Caco-2 (cell line): ENCODE measurements around the gene TMEM132D. TPM values are rescaled to one million over a fixed set of nuclear protein-coding genes. Genes with fewer than 3 reads are reported as not detected.

Source experiments
- BruUV-seq: library from RNA; stranded (reverse); fragments of 400-500 nt; replicated peaks from 2 replicates; lab custom pipeline; 2021; lab: Mats Ljungman, UMichigan
- CTCF ChIA-PET: fragments of 300-600 bp; sonication (Branson Sonifier 250); formaldehyde crosslinking; loops from one replicate; lab custom pipeline; 2022; ENCODE audit warnings: antibody characterized with exemption; lab: Charles Lee
- POLR2A ChIA-PET: fragments of 300-600 bp; sonication (Branson Sonifier 250); formaldehyde crosslinking; loops from one replicate; lab custom pipeline; 2022; ENCODE audit warnings: antibody characterized with exemption; lab: Charles Lee
- DNase-seq, 2 experiments: peaks; one replicate each; pipeline versions ENCODE4 v3.0.0 to v3.0.0-alpha.2; 2020 to 2022
- H3K27me3 ChIP-seq: replicated peaks from 2 replicates; pipeline ENCODE4 v1.6.0; 2011; ENCODE audit warnings: low read length; ENCODE audit not compliant: control insufficient read depth, insufficient read depth
- H3K36me3 ChIP-seq: 2 replicates; pipeline ENCODE4 v1.5.1; 2011; ENCODE audit warnings: low read length; ENCODE audit not compliant: control insufficient read depth, insufficient read depth
- H3K4me1 ChIP-seq: fragments of 250-450 bp; sonication (Bioruptor Pico); 2 replicates; pipeline ENCODE4 v1.5.1; 2020; ENCODE audit warnings: mild to moderate bottlenecking
- H3K4me3 ChIP-seq: 2 replicates; pipeline ENCODE4 v1.5.1; 2011; ENCODE audit warnings: low read depth, mild to moderate bottlenecking, control low read depth, low read length
- H3K9me3 ChIP-seq: fragments of 250-450 bp; sonication (Bioruptor Pico); 2 replicates; pipeline ENCODE4 v1.5.1; 2020; ENCODE audit warnings: mild to moderate bottlenecking, moderate library complexity
- H3K27ac Mint-ChIP-seq: one replicate; pipeline ENCODE4 v1.8.0; 2022; ENCODE audit warnings: mixed read lengths; ENCODE audit not compliant: unreplicated experiment
- H3K27me3 Mint-ChIP-seq: one replicate; pipeline ENCODE4 v1.8.0; 2022; ENCODE audit warnings: mixed read lengths; ENCODE audit not compliant: insufficient read depth, unreplicated experiment
- H3K36me3 Mint-ChIP-seq: one replicate; pipeline ENCODE4 v1.8.0; 2022; ENCODE audit warnings: mild to moderate bottlenecking, mixed read lengths; ENCODE audit not compliant: insufficient read depth, unreplicated experiment
- H3K4me1 Mint-ChIP-seq: one replicate; pipeline ENCODE4 v1.8.0; 2022; ENCODE audit warnings: low read depth, mixed read lengths; ENCODE audit not compliant: unreplicated experiment
- H3K4me3 Mint-ChIP-seq: one replicate; pipeline ENCODE4 v1.8.0; 2022; ENCODE audit warnings: mild to moderate bottlenecking, moderate library complexity, mixed read lengths; ENCODE audit not compliant: unreplicated experiment
- H3K9me3 Mint-ChIP-seq: one replicate; pipeline ENCODE4 v1.8.0; 2022; ENCODE audit warnings: mixed read lengths; ENCODE audit not compliant: unreplicated experiment
- CTCF ChIP-seq, 2 experiments: fragments of 200-600 bp in 1 of 2; IDR thresholded peaks; 1 replicate in 1 of 2; 2 replicates in 1 of 2; pipeline versions ENCODE4 v1.5.1 to v1.8.0; 2011 to 2022; ENCODE audit warnings: antibody characterized with exemption in 1 of 2, control low read depth in 1 of 2, inconsistent platforms in 1 of 2, low read depth in 1 of 2, low read length in 1 of 2, mild to moderate bottlenecking in 1 of 2, moderate library complexity in 1 of 2; ENCODE audit not compliant: insufficient read depth in 1 of 2, severe bottlenecking in 1 of 2, unreplicated experiment in 1 of 2
- intact Hi-C: fragments of 100-400 bp; cut with micrococcal nuclease; formaldehyde crosslinking; loops from one replicate; pipeline ENCODE4 v1.10.0; 2022; ENCODE audit not compliant: unreplicated experiment
- total RNA-seq: library from RNA; stranded (reverse); gene quantifications from 2 replicates; pipeline ENCODE4 v1.2.3, GENCODE V29; 2022

The TMEM132D gene
- total RNA-seq, 1 experiment from 2014 or later, result not detected

DNA sequence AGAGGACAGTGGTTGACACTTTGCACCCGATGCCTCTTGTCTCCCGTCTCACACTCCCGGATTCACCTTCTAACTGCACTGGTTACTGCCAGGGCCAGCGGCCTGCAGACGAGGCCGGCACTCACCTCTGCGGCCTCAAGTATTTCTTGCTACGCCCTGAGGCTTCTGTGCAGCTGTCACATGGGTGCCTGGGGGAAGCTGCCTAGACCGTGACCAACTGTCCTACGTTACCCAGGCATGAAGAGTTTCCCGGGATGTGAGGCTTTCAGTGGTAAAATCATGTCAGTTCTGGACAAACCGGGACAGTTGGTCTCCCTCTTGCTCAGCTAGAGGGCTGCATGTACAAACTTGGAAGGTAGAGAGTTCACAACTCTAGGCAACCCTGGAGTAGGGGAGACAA lies 776.1 kb downstream of the TMEM132D start:
- no peaks in the 10 kb centered on the region for H3K27me3 ChIP-seq
- ChIA-PET POLR2A (no interaction called here), CTCF (no interaction called here)
- H3K27ac Mint-ChIP-seq, result no peak overlapping the region
- intact Hi-C loops, result no loop called here
- H3K4me3 ChIP-seq, result no peak overlapping the region
- peaks cover 9% of the 10 kb centered on the region for H3K9me3 Mint-ChIP-seq
- H3K9me3 ChIP-seq, result no peaks in the 10 kb centered on the region
- no peaks in the 10 kb centered on the region for H3K36me3 ChIP-seq
- no peak for TF ChIP-seq CTCF (IDR thresholded peaks at IDR 0.05; ENCODE audit: insufficient read depth in 1 of 2, low read depth in 1 of 2, low read length in 1 of 2, severe bottlenecking in 1 of 2, unreplicated experiment in 1 of 2)
- H3K27me3 Mint-ChIP-seq, result peaks cover 4% of the 10 kb centered on the region
- BruUV-seq, result no TSS peak
- H3K4me1 ChIP-seq, result no peaks in the 10 kb centered on the region
- no peaks in the 10 kb centered on the region for H3K36me3 Mint-ChIP-seq
- H3K4me3 Mint-ChIP-seq, result no peak overlapping the region
- no peaks in the 10 kb centered on the region for H3K4me1 Mint-ChIP-seq
- DNase-seq, result no peak

- POLR2A ChIA-PET, result no interaction called here
- no peaks in the 10 kb centered on the region for H3K9me3 ChIP-seq
These were observed 776.6 kb downstream of the TMEM132D start for GRCh38 chr12:129127211-129127610.

DNA sequence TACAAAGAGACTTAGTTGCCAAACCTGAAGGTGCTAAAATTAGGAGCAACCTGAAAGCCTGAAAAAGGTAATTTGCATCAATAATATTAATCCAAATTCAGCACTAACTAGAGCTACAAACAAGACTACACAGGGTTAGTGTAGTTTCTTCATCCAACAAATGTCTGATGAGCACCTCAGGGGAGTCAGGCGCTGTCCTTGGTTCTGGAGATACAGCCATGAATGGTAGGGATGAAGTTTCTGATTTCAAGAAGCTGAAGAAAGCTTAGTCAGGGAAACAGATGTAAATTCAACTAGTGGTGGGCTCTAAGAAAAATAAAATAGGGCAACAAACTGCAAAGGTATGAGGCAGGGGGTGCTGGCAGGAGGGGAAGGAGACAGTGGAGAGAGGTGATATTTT lies 784.3 kb downstream of the TMEM132D start:
- BruUV-seq, result no TSS peak
- intact Hi-C loops, result no loop called here
- peaks cover 5% of the 10 kb centered on the region for H3K27me3 Mint-ChIP-seq
- no peak for DNase-seq
- no peak for TF ChIP-seq CTCF (IDR thresholded peaks at IDR 0.05; ENCODE audit: insufficient read depth in 1 of 2, low read depth in 1 of 2, low read length in 1 of 2, severe bottlenecking in 1 of 2, unreplicated experiment in 1 of 2)
- ChIA-PET CTCF (no interaction called here), POLR2A (no interaction called here)
- no peak overlapping the region for H3K4me3 Mint-ChIP-seq
- H3K27ac Mint-ChIP-seq, result no peak overlapping the region
- H3K36me3 Mint-ChIP-seq, result no peaks in the 10 kb centered on the region
- no peaks in the 10 kb centered on the region for H3K4me1 Mint-ChIP-seq
- no peaks in the 10 kb centered on the region for H3K36me3 ChIP-seq
- H3K27me3 ChIP-seq, result no peaks in the 10 kb centered on the region
- H3K9me3 ChIP-seq, result no peaks in the 10 kb centered on the region
- no peak overlapping the region for H3K4me3 ChIP-seq
- no peaks in the 10 kb centered on the region for H3K4me1 ChIP-seq
- H3K9me3 Mint-ChIP-seq, result peaks cover 10% of the 10 kb centered on the region

More at GRCh38 chr12:129127211-129127610, 776.6 kb downstream of the TMEM132D start:
- Histone ChIP-seq H3K4me1 (no peaks in the 10 kb centered on the region), H3K4me3 (no peak overlapping the region), H3K27me3 (no peaks in the 10 kb centered on the region), H3K36me3 (no peaks in the 10 kb centered on the region)
- no peaks in the 10 kb centered on the region for H3K4me1 Mint-ChIP-seq
- H3K36me3 Mint-ChIP-seq, result no peaks in the 10 kb centered on the region
- no peak overlapping the region for H3K27ac Mint-ChIP-seq
- no peak overlapping the region for H3K4me3 Mint-ChIP-seq
- H3K9me3 Mint-ChIP-seq, result peaks cover 9% of the 10 kb centered on the region
- intact Hi-C loops, result no loop called here
- DNase-seq, result no peak
- no TSS peak for BruUV-seq
- H3K27me3 Mint-ChIP-seq, result peaks cover 4% of the 10 kb centered on the region
- CTCF ChIA-PET, result no interaction called here
- no peak for TF ChIP-seq CTCF (IDR thresholded peaks at IDR 0.05; ENCODE audit: insufficient read depth in 1 of 2, low read depth in 1 of 2, low read length in 1 of 2, severe bottlenecking in 1 of 2, unreplicated experiment in 1 of 2)
